Gastrocnemius medialis (tissue), 4 donors: Measurements from ENCODE around the gene ARRDC4. TPM values are rescaled to one million over a fixed set of nuclear protein-coding genes. Genes with fewer than 3 reads are reported as not detected.

ENCODE experiments used
- ATAC-seq, 2 donors: fragments of 150-250 bp; one replicate each; pipeline ENCODE4 v1.9.1; 2016
- DNase-seq, 2 donors: peaks; one replicate each; pipeline ENCODE4 v3.0.0-alpha.2; 2019
- H3K27ac ChIP-seq, 4 donors: fragments of 200-600 bp; sonication (generic); 1 replicate in 1 of 4; 2 replicates in 3 of 4; pipeline ENCODE4 v1.5.1; 2016 to 2018; ENCODE audit warnings: mild to moderate bottlenecking in 2 of 4, moderate library complexity in 1 of 4
- H3K27me3 ChIP-seq, 3 donors: fragments of 200-600 bp; sonication (generic) in 2 of 3; 1 replicate in 1 of 3; 2 replicates in 2 of 3; pipeline versions ENCODE4 v1.5.1 to v1.6.0; 2016 to 2019; ENCODE audit warnings: mild to moderate bottlenecking in 1 of 3, moderate library complexity in 1 of 3
- H3K36me3 ChIP-seq, 2 donors: fragments of 200-600 bp; sonication (generic) in 1 of 2; one replicate each; pipeline ENCODE4 v1.5.1; 2017 to 2018
- H3K4me1 ChIP-seq, 2 donors: fragments of 200-600 bp; sonication (generic) in 1 of 2; one replicate each; pipeline ENCODE4 v1.5.1; 2016 to 2017; ENCODE audit warnings: mild to moderate bottlenecking in 2 of 2
- H3K4me3 ChIP-seq, 4 donors: fragments of 200-600 bp; sonication (generic) in 3 of 4; 1 replicate in 1 of 4; 2 replicates in 3 of 4; pipeline ENCODE4 v1.5.1; 2016 to 2019; ENCODE audit warnings: mild to moderate bottlenecking in 2 of 4
- H3K9me3 ChIP-seq, 3 donors: fragments of 200-600 bp; sonication (generic) in 2 of 3; 1 replicate in 1 of 3; 2 replicates in 2 of 3; pipeline ENCODE4 v1.5.1; 2016 to 2019
- POLR2A ChIP-seq, 2 donors: fragments of 450-650 bp; IDR thresholded peaks; one replicate each; pipeline ENCODE4 v1.6.1; 2017; ENCODE audit warnings: antibody characterized with exemption in 2 of 2, mild to moderate bottlenecking in 2 of 2, moderate library complexity in 2 of 2
- in situ Hi-C, 4 donors: fragments of 200-750 bp; cut with MboI; loops; one replicate each; pipeline versions ENCODE4 v1.15.0 to v1.8.0; 2017; ENCODE audit warnings: low sequenced_read_pairs in 4 of 4
- intact Hi-C: fragments of 100-400 bp; cut with DNase I; formaldehyde crosslinking; loops from one replicate; pipeline ENCODE4 v1.15.1; 2023; ENCODE audit warnings: low total_unique reads
- total RNA-seq, 4 donors: library from RNA; depleted of rRNA; stranded (reverse); fragments of >200 nt; gene quantifications; one replicate each; pipeline versions ENCODE4 v1.1.0 to v1.2.3, GENCODE V29; 2016
- TF ChIP-seq, protein P1 (sequence below), 5 experiments: fragments of 450-650 bp in 3 of 5; fragments of 200-600 bp in 2 of 5; sonication (generic) in 2 of 5; IDR thresholded peaks in 4 of 5; conservative IDR thresholded peaks in 1 of 5; 1 replicate in 4 of 5; 2 replicates in 1 of 5; pipeline ENCODE4 v1.5.1; 2016 to 2019; ENCODE audit warnings: antibody characterized with exemption in 5 of 5, mild to moderate bottlenecking in 3 of 5, moderate library complexity in 3 of 5

Gene ARRDC4
- total RNA-seq, 4 donors from 2014 or later: 11.7 to 20.6 (median 17.7) TPM

DNA sequence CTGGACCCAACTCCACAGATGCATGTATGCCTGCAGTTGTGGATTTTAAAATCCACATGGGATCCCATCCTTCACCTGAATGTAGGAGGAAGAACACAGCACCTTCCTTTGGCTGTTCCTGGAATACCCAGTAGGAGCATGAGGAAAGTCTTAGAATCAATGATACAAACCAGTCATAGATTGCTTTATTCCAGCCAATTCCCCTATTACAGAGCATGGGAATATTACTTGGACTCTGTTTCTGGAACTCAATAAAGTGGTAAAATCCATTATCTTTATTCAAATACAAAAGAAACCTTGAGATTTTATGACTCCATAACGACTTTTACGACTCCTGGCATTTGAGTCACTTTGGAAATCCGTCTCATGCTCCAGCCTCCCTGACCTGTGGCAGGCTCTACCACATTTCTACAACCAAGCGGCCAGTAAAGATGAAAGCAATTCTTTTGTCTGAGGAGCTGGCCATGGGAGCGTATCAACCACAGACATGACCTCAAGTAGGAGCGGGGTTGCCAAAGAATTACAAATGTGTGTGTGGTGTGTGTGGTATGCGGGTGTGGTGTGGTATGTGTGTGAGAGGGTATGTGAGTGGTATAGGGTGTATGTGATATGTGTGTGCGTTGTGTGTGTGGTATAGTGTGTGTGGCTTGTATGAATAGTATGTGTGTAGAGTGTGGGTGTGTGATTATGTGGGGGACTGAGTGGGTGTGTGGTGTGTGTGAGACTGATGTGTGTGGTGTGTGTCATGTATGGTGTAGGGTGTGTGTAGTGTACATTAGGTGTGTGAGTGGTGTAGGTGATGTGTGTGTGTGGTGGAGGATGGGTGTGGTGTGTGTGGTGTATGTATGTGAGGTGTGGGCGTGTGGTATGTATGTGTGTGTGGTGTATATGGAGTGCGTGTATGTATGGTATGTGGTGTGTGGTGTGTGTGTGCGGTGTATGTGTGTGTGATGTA, 40.0 kb downstream of the ARRDC4 start:
- in situ Hi-C loops: no loop called here
- ATAC-seq (no peak), DNase-seq (no peak)
- Histone ChIP-seq H3K27me3 (no peaks in the 10 kb centered on the region), H3K27ac (no peak overlapping the region), H3K4me1 (peaks cover 0 to 2% of the 10 kb centered on the region in 2 donors), H3K36me3 (no peaks in the 10 kb centered on the region), H3K9me3 (no peaks in the 10 kb centered on the region), H3K4me3 (no peak overlapping the region)
- TF ChIP-seq POLR2A (IDR thresholded peaks at IDR 0.05): no peak
- TF ChIP-seq, protein P1, sequence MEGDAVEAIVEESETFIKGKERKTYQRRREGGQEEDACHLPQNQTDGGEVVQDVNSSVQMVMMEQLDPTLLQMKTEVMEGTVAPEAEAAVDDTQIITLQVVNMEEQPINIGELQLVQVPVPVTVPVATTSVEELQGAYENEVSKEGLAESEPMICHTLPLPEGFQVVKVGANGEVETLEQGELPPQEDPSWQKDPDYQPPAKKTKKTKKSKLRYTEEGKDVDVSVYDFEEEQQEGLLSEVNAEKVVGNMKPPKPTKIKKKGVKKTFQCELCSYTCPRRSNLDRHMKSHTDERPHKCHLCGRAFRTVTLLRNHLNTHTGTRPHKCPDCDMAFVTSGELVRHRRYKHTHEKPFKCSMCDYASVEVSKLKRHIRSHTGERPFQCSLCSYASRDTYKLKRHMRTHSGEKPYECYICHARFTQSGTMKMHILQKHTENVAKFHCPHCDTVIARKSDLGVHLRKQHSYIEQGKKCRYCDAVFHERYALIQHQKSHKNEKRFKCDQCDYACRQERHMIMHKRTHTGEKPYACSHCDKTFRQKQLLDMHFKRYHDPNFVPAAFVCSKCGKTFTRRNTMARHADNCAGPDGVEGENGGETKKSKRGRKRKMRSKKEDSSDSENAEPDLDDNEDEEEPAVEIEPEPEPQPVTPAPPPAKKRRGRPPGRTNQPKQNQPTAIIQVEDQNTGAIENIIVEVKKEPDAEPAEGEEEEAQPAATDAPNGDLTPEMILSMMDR (IDR thresholded peaks at IDR 0.05 in 4 of 5, conservative IDR thresholded peaks at IDR 0.05 in 1 of 5): no peak
- intact Hi-C loops: no loop called here

DNA sequence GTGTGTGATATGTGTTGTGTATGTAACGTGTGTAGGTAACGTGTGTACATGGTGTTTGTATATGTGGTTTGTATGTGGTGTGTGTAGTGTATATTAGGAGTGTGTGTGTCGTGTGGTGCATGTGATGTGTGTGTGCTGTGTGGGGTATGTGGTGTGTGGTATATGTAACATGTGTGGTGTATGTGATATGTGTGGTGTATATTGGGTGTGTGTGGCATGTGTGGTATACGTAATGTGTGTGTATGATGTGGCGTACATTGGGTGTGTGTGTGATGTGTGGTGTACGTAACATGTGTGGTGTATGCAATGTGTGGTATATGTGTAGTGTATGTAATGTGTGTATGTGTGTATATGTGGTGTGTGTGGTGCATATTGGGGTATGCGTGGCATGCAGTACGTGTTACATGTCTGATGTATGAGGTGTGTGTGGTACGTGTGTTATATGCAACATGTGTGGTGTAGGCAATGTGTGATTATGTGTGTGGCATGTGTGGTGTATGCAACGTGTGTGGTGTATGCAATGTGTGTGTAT, 41.2 kb downstream of the ARRDC4 start:
- no peak for TF ChIP-seq POLR2A (IDR thresholded peaks at IDR 0.05)
- TF ChIP-seq, protein P1 (IDR thresholded peaks at IDR 0.05 in 4 of 5, conservative IDR thresholded peaks at IDR 0.05 in 1 of 5): no peak
- in situ Hi-C loops: no loop called here

DNA sequence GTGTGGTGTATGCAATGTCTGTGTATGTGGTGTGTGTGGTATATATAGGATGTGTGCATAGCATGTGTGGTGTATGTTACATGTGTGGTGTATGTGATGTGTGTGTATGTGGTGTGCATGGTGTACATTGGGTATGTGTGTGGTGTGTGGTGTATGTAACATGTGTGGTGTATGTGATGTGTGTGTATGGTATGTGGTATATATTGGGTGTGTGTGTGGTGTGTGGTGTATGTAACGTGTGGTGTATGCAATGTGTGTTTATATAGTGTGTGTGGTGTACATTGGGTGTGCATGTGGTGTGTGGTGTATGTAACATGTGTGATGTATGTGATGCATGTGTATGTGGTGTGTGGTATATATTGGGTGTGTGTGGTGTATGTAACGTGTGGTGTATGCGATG, 41.9 kb downstream of the ARRDC4 start:
- H3K4me1 ChIP-seq: no peaks in the 10 kb centered on the region
- DNase-seq: no peak
- in situ Hi-C loops: no loop called here
- H3K27me3 ChIP-seq: no peaks in the 10 kb centered on the region
- no peak overlapping the region for H3K27ac ChIP-seq
- H3K36me3 ChIP-seq: no peaks in the 10 kb centered on the region
- H3K9me3 ChIP-seq: no peaks in the 10 kb centered on the region
- TF ChIP-seq POLR2A (IDR thresholded peaks at IDR 0.05): no peak
- TF ChIP-seq, protein P1 (IDR thresholded peaks at IDR 0.05 in 4 of 5, conservative IDR thresholded peaks at IDR 0.05 in 1 of 5): no peak
- no peak for ATAC-seq
- intact Hi-C loops: no loop called here
- no peak overlapping the region for H3K4me3 ChIP-seq

More for the DNA sequence above, 41.2 kb downstream of the ARRDC4 start:
- H3K36me3 ChIP-seq: no peaks in the 10 kb centered on the region
- no peaks in the 10 kb centered on the region for H3K9me3 ChIP-seq
- DNase-seq (no peak), ATAC-seq (no peak)
- no peaks in the 10 kb centered on the region for H3K4me1 ChIP-seq
- H3K4me3 ChIP-seq: no peak overlapping the region
- intact Hi-C loops: no loop called here
- H3K27me3 ChIP-seq: no peaks in the 10 kb centered on the region
- H3K27ac ChIP-seq: no peak overlapping the region

DNA sequence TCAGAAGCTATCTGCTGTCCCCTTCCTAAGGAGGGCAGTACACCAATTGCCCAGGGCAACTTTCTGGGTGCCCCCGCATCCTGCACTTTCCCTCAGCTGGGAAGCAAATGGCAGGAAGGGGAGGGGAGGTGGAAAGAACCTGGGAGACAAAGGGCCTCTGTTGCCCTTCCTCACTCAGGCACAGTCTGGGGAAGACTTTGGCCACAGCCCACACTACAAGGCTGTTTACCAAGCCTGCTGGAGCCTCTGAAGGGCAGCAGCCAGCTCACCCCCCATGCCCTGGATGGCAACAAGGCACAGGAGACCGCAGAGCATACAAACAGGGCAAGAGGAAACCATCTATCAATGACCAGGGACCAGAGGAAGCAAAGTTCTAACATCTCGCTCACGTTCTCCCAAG, 42.4 kb downstream of the ARRDC4 start:
- no peak overlapping the region for H3K27ac ChIP-seq
- no peak overlapping the region for H3K4me3 ChIP-seq
- H3K27me3 ChIP-seq: no peaks in the 10 kb centered on the region
- TF ChIP-seq POLR2A (IDR thresholded peaks at IDR 0.05): no peak
- TF ChIP-seq, protein P1 (IDR thresholded peaks at IDR 0.05 in 4 of 5, conservative IDR thresholded peaks at IDR 0.05 in 1 of 5): no peak
- no peaks in the 10 kb centered on the region for H3K4me1 ChIP-seq
- no peak for DNase-seq
- no peaks in the 10 kb centered on the region for H3K36me3 ChIP-seq
- no peak for ATAC-seq
- intact Hi-C loops (no loop called here), in situ Hi-C loops (no loop called here)
- no peaks in the 10 kb centered on the region for H3K9me3 ChIP-seq
